NCI-H748 treated with DMSO at 0.1 percent for 48 hours (cell line): Measurements from ENCODE around the gene RPTOR.

Experiments
- DNase-seq: peaks from one replicate; lab custom pipeline; 2025; lab: John Stamatoyannopoulos, UW

The RPTOR gene

DNA sequence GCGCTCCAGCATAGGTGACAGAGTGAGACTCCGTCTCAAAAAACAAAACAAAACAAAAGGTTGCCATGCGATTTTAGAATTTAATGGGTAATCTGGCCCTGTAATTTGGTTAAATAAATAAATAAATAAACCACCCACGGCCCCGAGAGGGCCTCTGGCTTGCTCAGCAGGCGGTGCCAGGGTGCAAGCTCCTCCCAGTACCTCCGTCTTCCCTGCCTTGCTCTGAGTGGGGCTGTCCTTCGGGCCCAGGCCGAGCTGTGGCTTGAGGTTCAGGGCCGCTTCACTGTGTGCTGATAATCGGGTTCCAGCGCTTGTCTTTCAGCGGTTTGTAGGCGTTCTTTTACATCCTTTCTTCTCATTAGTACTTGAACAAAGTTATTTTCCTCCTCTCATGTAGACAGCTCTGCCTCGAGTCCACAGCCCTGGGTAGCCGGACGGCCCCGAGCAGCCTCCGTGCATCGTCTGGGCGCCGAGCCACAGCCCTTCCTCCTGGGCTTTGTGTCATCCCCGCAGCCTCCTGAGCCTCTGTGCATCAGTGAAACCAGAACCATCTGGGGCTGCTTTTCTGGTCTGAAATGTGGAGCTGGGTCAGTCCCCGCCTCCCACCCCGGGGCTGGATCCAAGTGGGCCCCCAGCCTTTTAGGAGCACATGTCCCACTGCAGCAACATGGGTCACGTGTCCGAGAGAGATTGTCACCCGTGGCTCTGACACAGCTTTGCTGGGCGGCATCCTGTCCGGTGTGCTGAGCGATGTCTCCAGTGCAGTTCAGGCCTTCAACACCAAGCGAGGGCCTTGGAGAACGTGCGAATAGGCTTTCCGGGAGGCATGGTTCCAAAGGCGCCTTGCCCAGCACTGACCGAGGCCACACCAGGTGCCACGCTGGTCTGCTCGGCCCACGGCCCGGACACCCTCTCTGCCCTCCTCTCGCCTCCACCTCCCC, 289.6 kb downstream of the RPTOR start:
- DNase-seq = no peak

DNA sequence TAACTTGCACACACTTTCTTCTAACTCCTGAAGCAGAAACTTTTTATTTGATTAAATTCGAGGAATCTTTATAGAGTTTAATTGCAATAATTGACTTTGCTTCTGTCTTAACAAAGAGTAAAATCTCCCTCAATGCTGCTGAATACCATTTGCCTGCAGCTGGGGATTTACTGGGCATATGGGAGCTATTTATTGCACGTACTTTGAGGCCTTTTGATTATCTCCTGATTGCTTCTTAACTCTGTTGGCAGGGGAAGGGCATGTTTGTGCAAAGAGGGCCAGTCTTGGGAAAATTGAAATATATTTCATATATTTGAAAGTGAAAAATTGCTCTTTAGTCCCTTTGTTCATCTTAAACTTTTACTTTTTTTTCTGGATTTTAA, 290.2 kb downstream of the RPTOR start:
- DNase-seq = no peak

- no peak for DNase-seq
Observed at GRCh38 chr17:80835816-80836657, 291.4 kb downstream of the RPTOR start.

DNA sequence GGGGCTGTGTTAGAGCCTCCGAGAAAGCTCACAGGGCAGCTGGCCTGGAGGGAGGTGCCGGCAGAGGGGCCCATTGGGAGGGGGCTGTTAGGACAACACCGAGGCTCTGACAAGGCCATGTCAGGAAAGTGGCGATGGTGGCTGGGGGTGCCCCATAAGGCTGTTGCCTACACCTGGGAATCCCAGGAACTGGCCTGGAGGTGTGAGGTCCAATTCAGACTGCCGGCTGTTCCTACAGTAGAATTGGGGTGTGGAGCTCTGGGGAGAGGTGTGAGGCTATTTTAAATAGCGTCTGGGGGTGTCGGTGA, 292.0 kb downstream of the RPTOR start:
- DNase-seq = no peak

DNA sequence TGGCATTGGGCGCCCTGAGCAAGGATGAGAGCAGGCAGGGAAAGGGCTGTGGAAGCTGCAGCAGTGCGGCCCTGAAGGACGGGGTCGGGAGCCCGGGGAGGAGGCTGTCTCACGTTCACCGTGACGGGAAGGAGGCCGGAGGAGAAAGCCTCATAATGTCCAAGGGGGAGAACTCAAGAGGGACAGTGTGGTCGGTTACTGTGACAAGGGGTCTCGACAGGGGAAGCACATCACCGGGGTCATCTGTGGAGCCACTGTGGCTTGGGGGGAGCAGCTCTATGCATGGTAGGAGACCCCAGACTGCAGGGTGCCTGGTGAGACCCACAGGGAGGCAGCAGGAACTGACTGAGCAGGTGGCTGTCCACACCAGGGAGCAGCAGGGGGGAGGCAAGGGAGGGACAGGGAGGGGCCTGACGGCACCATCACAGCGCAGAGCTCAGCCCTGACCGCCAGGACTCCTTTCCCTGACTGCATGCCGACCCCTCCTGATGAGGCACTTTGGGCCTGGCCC, 292.4 kb downstream of the RPTOR start:
- no peak for DNase-seq

- DNase-seq = no peak
Observed at GRCh38 chr17:80837711-80838110, 293.1 kb downstream of the RPTOR start.

- DNase-seq = no peak
Observed at GRCh38 chr17:80838311-80839025, 293.8 kb downstream of the RPTOR start.

DNA sequence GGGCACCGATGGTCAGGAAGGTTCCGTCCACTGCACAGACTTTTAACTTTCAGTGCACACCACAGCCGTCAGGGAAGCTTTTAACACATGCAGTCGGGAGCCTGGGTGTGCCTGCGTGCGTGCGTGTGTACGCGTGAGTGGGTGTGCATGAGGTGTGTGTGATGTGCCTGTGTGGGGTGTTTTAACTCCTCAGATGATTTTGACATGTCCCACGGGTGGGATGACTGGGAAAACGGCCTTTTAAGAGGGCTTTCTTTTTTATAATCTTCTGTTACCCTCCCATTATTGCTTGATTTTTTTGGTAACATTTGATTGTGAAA, 294.3 kb downstream of the RPTOR start:
- DNase-seq = no peak

GRCh38 chr17:80839511-80839941, 294.9 kb downstream of the RPTOR start:
- DNase-seq = no peak

- no peak for DNase-seq
Observed at GRCh38 chr17:80839970-80840369, 295.3 kb downstream of the RPTOR start.

GRCh38 chr17:80842456-80843013, 297.9 kb downstream of the RPTOR start:
- no peak for DNase-seq

DNA sequence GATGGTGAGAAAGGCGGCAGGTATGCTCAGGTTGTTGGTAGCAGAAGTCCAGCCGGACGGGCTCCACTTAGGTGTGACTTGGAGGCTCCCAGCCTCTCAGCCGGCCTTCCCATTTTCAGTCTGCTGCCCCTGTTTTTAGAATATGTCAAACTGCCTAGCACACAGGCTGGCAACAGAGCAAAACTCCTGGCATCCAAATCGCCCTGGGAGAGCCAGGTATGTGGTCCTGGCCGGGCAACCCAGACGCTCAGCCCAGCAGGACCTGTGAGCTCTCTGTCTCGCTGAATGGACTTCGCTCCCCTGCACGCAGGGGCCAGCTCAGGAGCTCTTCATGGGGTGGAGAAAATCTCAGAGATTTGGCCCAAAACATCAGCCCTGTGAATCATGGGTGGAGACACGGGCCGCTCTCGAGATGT, 299.1 kb downstream of the RPTOR start:
- DNase-seq = no peak

GRCh38 chr17:80844418-80844990, 299.9 kb downstream of the RPTOR start:
- DNase-seq = no peak

GRCh38 chr17:80845069-80845862, 300.6 kb downstream of the RPTOR start:
- DNase-seq = no peak

DNA sequence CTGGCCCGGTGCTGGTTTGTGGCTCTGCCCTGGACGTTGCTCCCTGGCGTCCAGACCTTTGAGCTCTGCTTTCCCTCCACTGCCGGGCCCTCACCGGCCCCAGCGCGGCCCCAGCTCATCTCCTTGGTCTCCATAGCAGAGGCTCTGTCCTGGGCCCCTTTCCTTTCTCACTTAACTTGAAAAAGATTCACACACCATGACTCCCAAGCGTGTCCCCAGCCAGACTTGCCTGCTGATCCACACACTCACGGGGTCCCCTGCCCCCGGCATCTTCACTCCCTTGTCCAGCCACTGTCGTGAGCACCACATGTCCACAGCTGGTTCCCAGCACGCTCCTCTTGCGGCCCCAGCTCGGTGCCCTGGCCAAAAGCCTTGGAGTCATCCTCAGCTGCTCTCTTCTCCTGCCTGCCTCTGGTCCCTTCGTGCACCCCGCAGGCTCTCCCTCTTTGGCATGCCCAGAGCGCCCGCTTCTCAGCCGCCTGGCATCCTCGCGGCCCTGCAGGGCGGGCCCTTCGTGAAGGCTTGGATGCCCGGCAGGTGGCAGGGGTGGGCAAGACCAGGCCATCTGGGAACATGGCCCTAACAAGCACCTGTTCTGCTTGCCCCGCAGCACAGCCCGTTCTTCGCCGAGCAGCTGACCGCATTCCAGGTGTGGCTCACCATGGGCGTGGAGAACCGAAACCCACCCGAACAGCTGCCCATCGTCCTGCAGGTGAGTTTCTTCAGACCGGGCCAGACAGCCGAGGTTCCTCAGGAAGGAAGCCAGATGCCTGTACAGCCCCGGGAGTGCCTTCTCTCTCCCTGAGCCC, 301.4 kb downstream of the RPTOR start:
- DNase-seq = no peak

DNA sequence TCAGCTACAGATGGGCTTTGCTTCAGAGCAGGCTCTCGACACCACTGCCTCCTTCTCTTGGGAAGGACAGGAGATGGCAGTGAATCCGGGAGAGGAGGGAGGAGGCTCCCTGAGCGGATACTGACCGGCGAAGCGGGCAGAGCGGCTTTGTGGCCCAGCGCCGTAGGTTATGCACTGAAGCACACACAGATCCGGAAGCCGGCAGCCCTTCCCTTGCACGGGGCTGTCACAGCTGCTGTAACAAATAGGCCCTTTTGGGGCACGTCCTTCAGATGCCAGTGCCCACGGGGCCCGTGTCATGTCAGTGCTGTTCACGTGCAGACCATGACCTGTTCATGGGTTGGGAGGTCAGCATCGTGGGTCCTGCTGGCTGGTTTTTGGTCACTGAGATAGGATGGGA, 302.3 kb downstream of the RPTOR start:
- DNase-seq = no peak

DNA sequence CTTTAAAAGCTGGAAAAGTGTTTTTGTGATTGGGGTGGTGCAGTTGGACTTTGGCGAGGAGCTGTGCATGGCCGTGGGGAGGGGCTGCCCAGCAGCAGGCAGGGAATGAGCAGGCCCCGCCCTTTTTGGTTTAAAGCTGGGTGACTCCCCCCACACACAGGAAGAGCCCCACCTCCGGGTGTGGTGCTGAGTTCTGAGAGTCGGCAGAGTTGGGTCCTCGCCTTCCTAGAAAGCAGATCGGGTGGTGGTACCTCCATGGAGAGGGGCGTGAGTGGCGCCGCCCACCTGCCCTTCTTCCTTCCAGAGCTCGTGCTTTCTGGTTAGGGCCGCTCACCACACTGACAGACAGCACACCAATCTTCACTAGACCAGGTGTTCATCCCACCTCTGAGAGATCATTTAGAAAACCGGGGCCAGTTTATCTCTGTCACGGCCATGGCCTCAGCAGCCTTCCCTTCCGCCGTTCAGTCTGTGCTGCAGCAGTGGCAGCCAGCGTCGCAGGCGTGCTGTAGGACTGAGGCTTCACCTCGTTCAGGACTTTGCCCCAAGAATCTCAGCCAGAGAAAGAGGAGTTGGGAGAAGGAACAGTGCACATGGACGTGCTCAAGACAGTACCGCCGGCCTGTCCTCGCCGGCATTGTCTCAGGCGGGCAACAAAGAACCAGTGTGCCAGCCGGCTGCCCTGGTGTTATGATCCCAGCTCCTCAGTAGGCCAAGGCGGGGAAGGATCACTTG, 303.0 kb downstream of the RPTOR start:
- DNase-seq = no peak

- no peak for DNase-seq
Observed at GRCh38 chr17:80848449-80849102, 303.9 kb downstream of the RPTOR start.

- no peak for DNase-seq
Observed at GRCh38 chr17:80849119-80849518, 304.5 kb downstream of the RPTOR start.
